HepG2 (cell line): Measurements from ENCODE around the gene MORF4L2. TPM values are rescaled to one million over a fixed set of nuclear protein-coding genes. Genes with fewer than 3 reads are reported as not detected.

ENCODE experiments used
- ARHGAP35 ChIP-seq: sonication (generic); formaldehyde crosslinking; IDR thresholded peaks from 2 replicates; pipeline ENCODE4 v1.9.0; 2022; ENCODE audit warnings: mild to moderate bottlenecking, inconsistent platforms, moderate library complexity, missing genetic modification reagents, borderline replicate concordance
- REPIN1 ChIP-seq: sonication (generic); formaldehyde crosslinking; IDR thresholded peaks from 2 replicates; pipeline ENCODE4 v1.8.0; 2022; ENCODE audit warnings: missing genetic modification reagents, low read depth, mild to moderate bottlenecking, borderline replicate concordance
- TBP ChIP-seq: sonication (generic); formaldehyde crosslinking; IDR thresholded peaks from 2 replicates; pipeline ENCODE4 v1.5.0; 2020; ENCODE audit warnings: missing genetic modification reagents
- ZBTB3 ChIP-seq: sonication (generic); formaldehyde crosslinking; IDR thresholded peaks from 2 replicates; pipeline ENCODE4 v1.4.0; 2020; ENCODE audit warnings: low read depth, mild to moderate bottlenecking, moderate library complexity, missing genetic modification reagents, borderline replicate concordance
- ZFY ChIP-seq: sonication (generic); formaldehyde crosslinking; IDR thresholded peaks from 2 replicates; pipeline ENCODE4 v1.4.0; 2020; ENCODE audit warnings: missing genetic modification reagents
- ZMYM2 ChIP-seq: sonication (generic); formaldehyde crosslinking; IDR thresholded peaks from 2 replicates; pipeline ENCODE4 v1.8.0; 2022; ENCODE audit warnings: mild to moderate bottlenecking, missing genetic modification reagents
- ZNF138 ChIP-seq: sonication (generic); formaldehyde crosslinking; IDR thresholded peaks from 2 replicates; pipeline ENCODE4 v1.5.0; 2020; ENCODE audit warnings: mild to moderate bottlenecking, low read depth, missing genetic modification reagents
- ZSCAN25 ChIP-seq: sonication (generic); formaldehyde crosslinking; IDR thresholded peaks from 2 replicates; pipeline ENCODE4 v1.8.0; 2022; ENCODE audit warnings: mild to moderate bottlenecking, missing genetic modification reagents
- polyA plus RNA-seq, 8 experiments: library from polyadenylated mRNA; depleted of rRNA in 3 of 8; stranded (reverse) in 7 of 8; unstranded in 1 of 8; fragments of >200 nt; fragmentation: Illumina TruSeq in 4 of 8; extraction: Trizol in 4 of 8; gene quantifications; 2 replicates each; pipeline versions ENCODE4 v1.2.1 to v1.2.3, GENCODE V29; 2011 to 2016; ENCODE audit warnings: low read depth in 4 of 8, missing spikeins in 1 of 8, mixed read lengths in 1 of 8; ENCODE audit not compliant: insufficient read depth in 1 of 8
- total RNA-seq, 5 experiments: library from RNA; depleted of rRNA; stranded (reverse); fragments of >200 nt; fragmentation: Illumina TruSeq; extraction: Trizol; gene quantifications; 2 replicates each; pipeline ENCODE4 v1.2.3, GENCODE V29; 2016; ENCODE audit warnings: low read depth in 1 of 5
- TF ChIP-seq, protein P1 (sequence below): sonication (generic); formaldehyde crosslinking; IDR thresholded peaks from 2 replicates; pipeline ENCODE4 v1.4.0; 2020; ENCODE audit warnings: mild to moderate bottlenecking, missing genetic modification reagents
- TF ChIP-seq, protein P2 (sequence below): sonication (generic); formaldehyde crosslinking; IDR thresholded peaks from 2 replicates; pipeline ENCODE4 v1.8.0; 2023; ENCODE audit warnings: mild to moderate bottlenecking, missing genetic modification reagents
- TF ChIP-seq, protein P3 (sequence below): sonication (generic); formaldehyde crosslinking; IDR thresholded peaks from 2 replicates; pipeline ENCODE4 v1.4.0; 2020; ENCODE audit warnings: missing genetic modification reagents, mild to moderate bottlenecking, borderline replicate concordance

The MORF4L2 gene
- total and polyA plus RNA-seq, 2 of the 13 experiments (the other 11 are each of a cell fraction or from before 2014, with no cell fraction given) = 358 to 469 TPM

DNA sequence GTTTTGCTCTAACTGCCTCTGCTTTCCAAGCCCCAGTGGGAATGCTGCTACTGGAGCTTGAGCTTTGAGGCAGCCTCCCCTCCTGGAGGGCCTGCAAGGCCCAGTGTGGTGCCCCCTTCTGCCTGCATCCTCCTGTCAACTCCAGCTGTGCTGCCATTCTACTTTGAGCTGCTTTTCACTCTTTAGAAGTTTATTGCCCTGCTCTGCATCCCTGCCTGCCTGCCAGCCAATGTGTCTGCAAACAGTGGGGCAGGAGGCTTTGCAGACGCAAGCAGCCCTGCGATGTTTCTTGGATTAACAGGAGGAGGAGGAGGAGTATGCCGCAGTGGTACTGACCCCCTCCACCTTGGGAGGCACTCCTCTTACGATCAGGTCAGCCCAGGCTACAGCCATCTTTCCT lies 40.6 kb upstream of the MORF4L2 start (continued):
- TF ChIP-seq, protein P1, sequence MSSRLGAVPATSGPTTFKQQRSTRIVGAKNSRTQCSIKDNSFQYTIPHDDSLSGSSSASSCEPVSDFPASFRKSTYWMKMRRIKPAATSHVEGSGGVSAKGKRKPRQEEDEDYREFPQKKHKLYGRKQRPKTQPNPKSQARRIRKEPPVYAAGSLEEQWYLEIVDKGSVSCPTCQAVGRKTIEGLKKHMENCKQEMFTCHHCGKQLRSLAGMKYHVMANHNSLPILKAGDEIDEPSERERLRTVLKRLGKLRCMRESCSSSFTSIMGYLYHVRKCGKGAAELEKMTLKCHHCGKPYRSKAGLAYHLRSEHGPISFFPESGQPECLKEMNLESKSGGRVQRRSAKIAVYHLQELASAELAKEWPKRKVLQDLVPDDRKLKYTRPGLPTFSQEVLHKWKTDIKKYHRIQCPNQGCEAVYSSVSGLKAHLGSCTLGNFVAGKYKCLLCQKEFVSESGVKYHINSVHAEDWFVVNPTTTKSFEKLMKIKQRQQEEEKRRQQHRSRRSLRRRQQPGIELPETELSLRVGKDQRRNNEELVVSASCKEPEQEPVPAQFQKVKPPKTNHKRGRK = no peak
- TF ChIP-seq ZMYM2 (CRISPR knock-in tag) (no peak), ARHGAP35 (CRISPR knock-in tag) (no peak), ZFY (no peak), TBP (no peak), ZBTB3 (CRISPR knock-in tag) (no peak), ZNF138 (CRISPR knock-in tag) (no peak), ZSCAN25 (CRISPR knock-in tag) (no peak), REPIN1 (CRISPR knock-in tag) (no peak)
- TF ChIP-seq, protein P2, sequence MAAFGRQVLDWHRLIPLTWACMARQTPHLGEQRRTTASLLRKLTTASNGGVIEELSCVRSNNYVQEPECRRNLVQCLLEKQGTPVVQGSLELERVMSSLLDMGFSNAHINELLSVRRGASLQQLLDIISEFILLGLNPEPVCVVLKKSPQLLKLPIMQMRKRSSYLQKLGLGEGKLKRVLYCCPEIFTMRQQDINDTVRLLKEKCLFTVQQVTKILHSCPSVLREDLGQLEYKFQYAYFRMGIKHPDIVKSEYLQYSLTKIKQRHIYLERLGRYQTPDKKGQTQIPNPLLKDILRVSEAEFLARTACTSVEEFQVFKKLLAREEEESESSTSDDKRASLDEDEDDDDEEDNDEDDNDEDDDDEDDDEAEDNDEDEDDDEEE = no peak
- TF ChIP-seq, protein P3, sequence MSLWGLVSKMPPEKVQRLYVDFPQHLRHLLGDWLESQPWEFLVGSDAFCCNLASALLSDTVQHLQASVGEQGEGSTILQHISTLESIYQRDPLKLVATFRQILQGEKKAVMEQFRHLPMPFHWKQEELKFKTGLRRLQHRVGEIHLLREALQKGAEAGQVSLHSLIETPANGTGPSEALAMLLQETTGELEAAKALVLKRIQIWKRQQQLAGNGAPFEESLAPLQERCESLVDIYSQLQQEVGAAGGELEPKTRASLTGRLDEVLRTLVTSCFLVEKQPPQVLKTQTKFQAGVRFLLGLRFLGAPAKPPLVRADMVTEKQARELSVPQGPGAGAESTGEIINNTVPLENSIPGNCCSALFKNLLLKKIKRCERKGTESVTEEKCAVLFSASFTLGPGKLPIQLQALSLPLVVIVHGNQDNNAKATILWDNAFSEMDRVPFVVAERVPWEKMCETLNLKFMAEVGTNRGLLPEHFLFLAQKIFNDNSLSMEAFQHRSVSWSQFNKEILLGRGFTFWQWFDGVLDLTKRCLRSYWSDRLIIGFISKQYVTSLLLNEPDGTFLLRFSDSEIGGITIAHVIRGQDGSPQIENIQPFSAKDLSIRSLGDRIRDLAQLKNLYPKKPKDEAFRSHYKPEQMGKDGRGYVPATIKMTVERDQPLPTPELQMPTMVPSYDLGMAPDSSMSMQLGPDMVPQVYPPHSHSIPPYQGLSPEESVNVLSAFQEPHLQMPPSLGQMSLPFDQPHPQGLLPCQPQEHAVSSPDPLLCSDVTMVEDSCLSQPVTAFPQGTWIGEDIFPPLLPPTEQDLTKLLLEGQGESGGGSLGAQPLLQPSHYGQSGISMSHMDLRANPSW (CRISPR knock-in tag) = no peak
- TF ChIP-seq, all 625 proteins: peak for 0
